HG03139 (cell line): ENCODE measurements around the gene BTF3L4.

Experiments
- ATAC-seq: cut with Tn5 transposase; IDR thresholded peaks from one replicate; pipeline ENCODE4 v1.9.1; 2021; ENCODE audit not compliant: unreplicated experiment

The BTF3L4 gene

DNA sequence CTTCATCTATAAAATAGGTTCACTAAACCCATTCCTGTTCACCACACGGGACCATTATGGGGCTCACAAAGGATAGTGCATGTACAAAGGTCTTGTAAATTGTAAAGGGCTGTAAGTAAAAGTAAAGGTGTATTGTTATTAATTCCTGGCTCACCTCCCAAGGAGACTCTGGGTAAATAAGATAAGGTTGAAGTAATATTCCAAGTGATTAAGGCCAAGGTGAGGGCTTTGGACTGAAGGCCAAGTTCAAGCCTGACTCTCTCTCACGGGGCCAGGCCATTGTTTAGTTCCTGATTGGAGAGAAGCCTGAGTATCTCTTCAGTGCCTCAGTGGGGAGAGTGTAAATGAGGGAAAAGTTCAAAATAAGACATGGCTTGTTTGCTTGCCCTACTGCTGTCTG lies 66.3 kb downstream of the BTF3L4 start:
- no peak for ATAC-seq

DNA sequence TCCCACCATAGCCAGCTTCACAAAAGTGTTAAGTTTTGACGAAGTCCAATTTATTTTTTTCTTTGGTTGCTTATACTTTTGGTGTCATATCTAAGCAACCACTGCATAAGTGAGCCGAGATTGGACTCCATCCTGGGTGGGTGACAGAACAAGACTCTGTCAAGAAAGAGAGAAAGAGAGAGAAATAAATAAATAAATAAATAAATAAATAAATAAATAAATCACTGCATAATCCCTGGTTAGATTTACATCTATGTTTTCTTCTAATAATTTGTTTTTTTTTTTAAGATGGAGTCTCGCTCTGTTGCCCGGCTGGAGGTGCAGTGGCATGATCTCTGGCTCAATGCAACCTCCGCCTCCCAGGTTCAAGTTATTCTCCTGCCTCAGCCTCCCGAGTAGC lies 67.5 kb downstream of the BTF3L4 start:
- no peak for ATAC-seq

DNA sequence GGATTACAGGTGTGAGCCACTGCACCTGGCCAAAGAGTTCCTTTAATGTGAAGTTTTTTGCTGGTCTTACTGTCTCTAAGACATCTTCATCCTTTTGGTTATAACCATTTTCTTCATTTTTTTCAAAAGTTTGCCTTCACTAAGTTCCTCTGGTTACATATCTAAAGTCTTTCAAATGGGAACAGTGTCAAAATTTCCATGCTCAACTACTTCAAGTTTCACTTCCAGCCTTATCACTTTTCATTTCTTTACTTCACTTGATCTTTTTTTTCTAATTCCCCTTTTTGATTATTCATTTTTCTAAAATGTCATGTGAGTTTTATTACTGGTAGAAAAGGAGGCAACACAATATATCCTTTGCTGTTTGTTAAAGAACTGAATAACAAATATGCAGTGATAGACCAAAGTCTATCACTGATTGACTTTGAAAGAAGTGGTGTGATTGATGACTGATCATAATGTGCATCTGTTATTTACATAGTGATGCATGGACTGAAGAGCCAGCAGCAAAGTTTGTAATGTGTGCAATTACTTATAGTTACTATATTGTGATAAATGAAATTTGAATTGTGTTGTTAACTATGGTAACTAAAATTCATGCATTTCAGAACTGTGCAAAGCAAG lies 69.8 kb downstream of the BTF3L4 start:
- no peak for ATAC-seq

- no peak for ATAC-seq
Observed at GRCh38 chr1:52127181-52128180, 71.4 kb downstream of the BTF3L4 start.

- ATAC-seq = peak; percentile 46
Observed at GRCh38 chr1:52139817-52140540, 83.9 kb downstream of the BTF3L4 start.
